ENCODE results near the gene ESRRB.

- no peak for TF ChIP-seq CTCF (IDR thresholded peaks at IDR 0.05)
- no peak for TF ChIP-seq POLR2A (IDR thresholded peaks at IDR 0.05)
- no peak for TF ChIP-seq POLR2AphosphoS5 (IDR thresholded peaks at IDR 0.05)
- TF ChIP-seq EP300 (IDR thresholded peaks at IDR 0.05), result no peak
Measured at GRCh38 chr14:76484355-76484754, 108.4 kb downstream of the ESRRB start.

Measured in stomach (tissue), 4 donors.